HepG2 (cell line): Measurements from ENCODE around the gene HRH3. TPM values are rescaled to one million over a fixed set of nuclear protein-coding genes. Genes with fewer than 3 reads are reported as not detected.

Experiments
- ATAC-seq: fragments of 200-7000 bp; cut with Tn5 transposase; 3 replicates; pipeline ENCODE4 v1.9.1; 2020; ENCODE audit warnings: mild to moderate bottlenecking, moderate library complexity
- BruUV-seq: library from RNA; stranded (reverse); fragments of 400-500 nt; replicated peaks from 2 replicates; lab custom pipeline; 2021; lab: Mats Ljungman, UMichigan
- CTCF ChIA-PET: fragments of 300-600 bp; formaldehyde crosslinking; extraction: SDS; loops from one replicate; lab custom pipeline; 2021; ENCODE audit warnings: low total read pairs, inconsistent platforms, low intra/inter-chr PET ratio; lab: Yijun Ruan, JAX
- POLR2A ChIA-PET: fragments of 350-600 bp; sonication (Branson Sonifier 250); formaldehyde crosslinking; loops from one replicate; lab custom pipeline; 2020; ENCODE audit warnings: antibody characterized with exemption, inconsistent platforms; lab: Yijun Ruan, JAX
- DNase-seq: peaks from one replicate; pipeline ENCODE4 v3.0.0-alpha.2; 2015; ENCODE audit warnings: low spot score
- FAIRE-seq: peaks from 3 replicates; lab custom pipeline; 2011; peaks lifted over from hg19 to GRCh38; lab: Jason Lieb, UNC
- H2AFZ ChIP-seq: one replicate; pipeline ENCODE4 v1.6.1; 2011; ENCODE audit warnings: low read length, inconsistent platforms
- H3K27ac ChIP-seq: fragments of 300-600 bp; 3 replicates; pipeline ENCODE4 v1.8.0; 2011; ENCODE audit warnings: mixed run types, mild to moderate bottlenecking, mixed read lengths, low read length, inconsistent platforms; ENCODE audit not compliant: insufficient read depth; ENCODE audit errors: extremely low read length
- H3K27me3 ChIP-seq, 2 experiments: fragments of 200-600 bp in 1 of 2; 2 replicates in 1 of 2; 3 replicates in 1 of 2; pipeline versions ENCODE4 v1.6.0 to v1.8.0; 2011; ENCODE audit warnings: low read length in 2 of 2, mild to moderate bottlenecking in 2 of 2, moderate library complexity in 2 of 2, inconsistent platforms in 1 of 2; ENCODE audit not compliant: insufficient read depth in 2 of 2, control insufficient read depth in 1 of 2
- H3K36me3 ChIP-seq, 2 experiments: fragments of 200-600 bp in 1 of 2; replicated peaks in 1 of 2; 2 replicates in 1 of 2; 3 replicates in 1 of 2; pipeline versions ENCODE4 v1.5.1 to v1.8.0; 2011; ENCODE audit warnings: low read length in 2 of 2, inconsistent platforms in 1 of 2; ENCODE audit not compliant: insufficient read depth in 2 of 2, control insufficient read depth in 1 of 2
- H3K4me1 ChIP-seq: 2 replicates; pipeline ENCODE4 v1.5.1; 2012; ENCODE audit warnings: low read length, inconsistent platforms; ENCODE audit not compliant: insufficient read depth
- H3K4me2 ChIP-seq: 2 replicates; pipeline ENCODE4 v1.6.0; 2011; ENCODE audit warnings: low read depth, low read length, inconsistent platforms
- H3K4me3 ChIP-seq, 3 experiments: fragments of 200-600 bp in 1 of 3; sonication (generic), shearing (Covaris generic) in 1 of 3; replicated peaks in 1 of 3; 2 replicates each; pipeline ENCODE4 v1.5.1; 2011 to 2016; ENCODE audit warnings: low read length in 3 of 3, inconsistent platforms in 2 of 3, low read depth in 2 of 3, mild to moderate bottlenecking in 2 of 3, control low read depth in 1 of 3, mixed read lengths in 1 of 3; ENCODE audit not compliant: insufficient read depth in 1 of 3
- H3K79me2 ChIP-seq: one replicate; pipeline ENCODE4 v1.6.1; 2011; ENCODE audit warnings: low read length, inconsistent platforms; ENCODE audit not compliant: insufficient read depth
- H3K9ac ChIP-seq: 2 replicates; pipeline ENCODE4 v1.6.0; 2011; ENCODE audit warnings: mild to moderate bottlenecking, low read depth, low read length, inconsistent platforms; ENCODE audit not compliant: insufficient read depth
- H3K9me3 ChIP-seq: 2 replicates; pipeline ENCODE4 v1.5.1; 2012; ENCODE audit warnings: mild to moderate bottlenecking, low read length
- H4K20me1 ChIP-seq: 2 replicates; pipeline ENCODE4 v1.6.0; 2011; ENCODE audit warnings: inconsistent platforms, mild to moderate bottlenecking, low read length, moderate library complexity; ENCODE audit not compliant: insufficient read depth
- BORCS8-MEF2B ChIP-seq: sonication (generic); formaldehyde crosslinking; IDR thresholded peaks from 2 replicates; pipeline ENCODE4 v1.8.0; 2022; ENCODE audit warnings: mild to moderate bottlenecking, missing genetic modification reagents
- CERS6 ChIP-seq: sonication (generic); formaldehyde crosslinking; IDR thresholded peaks from 2 replicates; pipeline ENCODE4 v1.5.0; 2020; ENCODE audit warnings: missing genetic modification reagents
- FUBP1 ChIP-seq: sonication (generic); formaldehyde crosslinking; IDR thresholded peaks from 2 replicates; pipeline ENCODE4 v1.5.1; 2020; ENCODE audit warnings: missing genetic modification reagents, mild to moderate bottlenecking, borderline replicate concordance
- GFI1 ChIP-seq: sonication (generic); formaldehyde crosslinking; IDR thresholded peaks from 2 replicates; pipeline ENCODE4 v1.5.0; 2020; ENCODE audit warnings: missing genetic modification reagents, mild to moderate bottlenecking, borderline replicate concordance
- PAF1 ChIP-seq: IDR thresholded peaks from 2 replicates; pipeline ENCODE4 v1.6.1; 2016; ENCODE audit warnings: missing genetic modification reagents, missing compliant biosample characterization
- PBX3 ChIP-seq: sonication (generic); formaldehyde crosslinking; IDR thresholded peaks from 2 replicates; pipeline ENCODE4 v1.8.1; 2023; ENCODE audit warnings: missing genetic modification reagents, inconsistent platforms, borderline replicate concordance
- POLR2AphosphoS2 ChIP-seq: IDR thresholded peaks from 2 replicates; pipeline ENCODE4 v1.6.1; 2011; ENCODE audit warnings: low read depth, low read length, improper control_type of control experiment
- PPARG ChIP-seq: conservative IDR thresholded peaks from 2 replicates; pipeline ENCODE4 v1.6.1; 2016; ENCODE audit warnings: missing biosample characterization, missing genetic modification reagents
- RCOR2 ChIP-seq: IDR thresholded peaks from 2 replicates; pipeline ENCODE4 v1.6.1; 2016; ENCODE audit warnings: missing biosample characterization, missing genetic modification reagents
- SMAD3 ChIP-seq: sonication (generic); formaldehyde crosslinking; IDR thresholded peaks from 2 replicates; pipeline ENCODE4 v1.4.0; 2020; ENCODE audit warnings: missing genetic modification reagents
- TSC22D2 ChIP-seq: sonication (generic); formaldehyde crosslinking; IDR thresholded peaks from 2 replicates; pipeline ENCODE4 v1.5.1; 2020; ENCODE audit warnings: missing genetic modification reagents, mild to moderate bottlenecking, borderline replicate concordance
- U2AF2 ChIP-seq: fragments of 200-400 bp; formaldehyde crosslinking; IDR thresholded peaks from 2 replicates; pipeline ENCODE4 v1.6.1; 2017; ENCODE audit warnings: low read depth, mild to moderate bottlenecking, low read length
- ZGPAT ChIP-seq: IDR thresholded peaks from 2 replicates; pipeline ENCODE4 v1.6.1; 2016; ENCODE audit warnings: mild to moderate bottlenecking
- ZNF10 ChIP-seq: sonication (generic); formaldehyde crosslinking; IDR thresholded peaks from 2 replicates; pipeline ENCODE4 v1.4.0; 2020; ENCODE audit warnings: mild to moderate bottlenecking, low read depth, missing genetic modification reagents, borderline replicate concordance
- ZNF432 ChIP-seq: sonication (generic); formaldehyde crosslinking; IDR thresholded peaks from 2 replicates; pipeline ENCODE4 v1.5.0; 2020; ENCODE audit warnings: missing genetic modification reagents, mild to moderate bottlenecking, borderline replicate concordance
- ZNF576 ChIP-seq: sonication (generic); formaldehyde crosslinking; IDR thresholded peaks from 2 replicates; pipeline ENCODE4 v1.4.0; 2020; ENCODE audit warnings: mild to moderate bottlenecking, missing genetic modification reagents
- WGBS: methylation state at CpG from one replicate; pipeline ENCODE4 v1.1.6; 2017; ENCODE audit warnings: low lambda C conversion rate; 5-methylcytosine and 5-hydroxymethylcytosine counted together
- in situ Hi-C: cut with HindIII; loops from 2 replicates; pipeline ENCODE4 v1.10.0; 2017; ENCODE audit warnings: low pct_unique_long_range_greater_than_20kb; ENCODE audit not compliant: extremely low pct_ligation_motif_present
- intact Hi-C: fragments of 100-400 bp; cut with micrococcal nuclease; formaldehyde crosslinking; loops from one replicate; pipeline ENCODE4 v1.10.0; 2022; ENCODE audit not compliant: unreplicated experiment
- polyA plus RNA-seq, 8 experiments: library from polyadenylated mRNA; depleted of rRNA in 3 of 8; stranded (reverse) in 7 of 8; unstranded in 1 of 8; fragments of >200 nt; fragmentation: Illumina TruSeq in 4 of 8; extraction: Trizol in 4 of 8; gene quantifications; 2 replicates each; pipeline versions ENCODE4 v1.2.1 to v1.2.3, GENCODE V29; 2011 to 2016; ENCODE audit warnings: low read depth in 4 of 8, missing spikeins in 1 of 8, mixed read lengths in 1 of 8; ENCODE audit not compliant: insufficient read depth in 1 of 8
- total RNA-seq, 5 experiments: library from RNA; depleted of rRNA; stranded (reverse); fragments of >200 nt; fragmentation: Illumina TruSeq; extraction: Trizol; gene quantifications; 2 replicates each; pipeline ENCODE4 v1.2.3, GENCODE V29; 2016; ENCODE audit warnings: low read depth in 1 of 5

HRH3 gene
- total and polyA plus RNA-seq, 2 of the 13 experiments (the other 11 are each of a cell fraction or from before 2014, with no cell fraction given) = 0.18 TPM; not detected in 1

- Histone ChIP-seq H3K27me3 (no peaks in the 10 kb centered on the region; a peak in 2 of 5 replicates), H3K27ac (no peak overlapping the region), H3K4me3 (no peak overlapping the region), H4K20me1 (no peaks in the 10 kb centered on the region), H3K9me3 (no peaks in the 10 kb centered on the region), H3K4me1 (peaks cover 12% of the 10 kb centered on the region), H2AFZ (no peak overlapping the region), H3K79me2 (peaks cover 17% of the 10 kb centered on the region), H3K9ac (no peak overlapping the region), H3K36me3 (peaks cover 24 to 33% of the 10 kb centered on the region in 2 experiments), H3K4me2 (no peak overlapping the region)
- BruUV-seq = no TSS peak
- ATAC-seq (no peak), DNase-seq (no peak), FAIRE-seq (no peak)
- intact Hi-C loops (no loop called here), in situ Hi-C loops (no loop called here)
- over 99% methylated on average over 13 of the region's 14 CpGs for WGBS
- TF ChIP-seq ZNF576 (CRISPR knock-in tag) (no peak), PAF1 (CRISPR knock-in tag) (no peak), FUBP1 (CRISPR knock-in tag) (no peak), ZNF432 (CRISPR knock-in tag) (no peak), ZGPAT (CRISPR knock-in tag) (no peak), TSC22D2 (CRISPR knock-in tag) (no peak), U2AF2 (no peak), ZNF10 (CRISPR knock-in tag) (no peak), SMAD3 (no peak), PPARG (no peak), CERS6 (no peak), RCOR2 (CRISPR knock-in tag) (no peak), BORCS8-MEF2B (CRISPR knock-in tag) (no peak), GFI1 (CRISPR knock-in tag) (no peak), PBX3 (CRISPR knock-in tag) (no peak), POLR2AphosphoS2 (no peak)
- ChIA-PET POLR2A (no interaction called here), CTCF (no interaction called here)
Observed at GRCh38 chr20:62179162-62179504, 40.9 kb downstream of the HRH3 start.
